HG02970 (cell line): ENCODE results near the gene TTI1.

ENCODE experiments used
- ATAC-seq: cut with Tn5 transposase; IDR thresholded peaks from one replicate; pipeline ENCODE4 v1.9.1; 2021; ENCODE audit warnings: mild to moderate bottlenecking, moderate library complexity, moderate number of reproducible peaks; ENCODE audit not compliant: unreplicated experiment, low FRiP score

The TTI1 gene

DNA sequence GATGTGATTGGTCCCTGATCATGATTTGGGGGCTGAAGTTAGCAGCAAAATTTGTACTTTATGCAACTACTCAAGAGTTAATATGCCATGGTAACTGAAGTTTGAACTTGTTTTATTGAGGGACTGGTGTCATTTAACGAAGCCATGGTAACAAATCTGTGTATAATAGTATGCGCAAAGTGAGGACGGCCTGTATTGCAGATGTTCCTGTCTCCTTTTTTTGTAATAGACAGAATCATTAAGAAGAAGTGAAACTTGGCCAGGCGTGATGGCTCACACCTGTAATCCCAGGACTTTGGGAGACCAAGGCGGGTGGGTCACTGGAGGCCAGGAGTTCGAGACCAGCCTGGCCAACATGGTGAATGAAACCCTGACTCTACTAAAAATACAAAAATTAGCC is 22.6 kb upstream of the TTI1 start:
- ATAC-seq, result no peak

DNA sequence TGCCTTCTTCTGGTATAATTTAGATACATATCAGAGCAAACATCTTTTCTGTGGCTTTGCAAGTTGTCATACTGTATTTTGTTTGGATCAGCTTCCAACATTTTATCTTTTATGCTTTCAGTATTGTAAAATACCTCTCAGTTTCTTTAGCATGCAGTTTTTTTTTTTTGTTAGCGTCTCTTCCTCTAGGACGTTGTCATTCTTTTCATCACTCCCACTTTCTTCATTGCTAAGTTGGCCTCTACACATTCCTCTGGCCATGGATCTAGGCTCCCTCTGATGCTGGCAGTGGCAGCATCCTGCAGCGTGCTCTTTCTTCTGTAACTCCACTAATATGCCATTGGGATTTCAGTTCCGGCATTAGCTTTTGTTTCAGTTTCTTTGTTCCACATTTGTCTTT is 22.0 kb upstream of the TTI1 start:
- no peak for ATAC-seq

DNA sequence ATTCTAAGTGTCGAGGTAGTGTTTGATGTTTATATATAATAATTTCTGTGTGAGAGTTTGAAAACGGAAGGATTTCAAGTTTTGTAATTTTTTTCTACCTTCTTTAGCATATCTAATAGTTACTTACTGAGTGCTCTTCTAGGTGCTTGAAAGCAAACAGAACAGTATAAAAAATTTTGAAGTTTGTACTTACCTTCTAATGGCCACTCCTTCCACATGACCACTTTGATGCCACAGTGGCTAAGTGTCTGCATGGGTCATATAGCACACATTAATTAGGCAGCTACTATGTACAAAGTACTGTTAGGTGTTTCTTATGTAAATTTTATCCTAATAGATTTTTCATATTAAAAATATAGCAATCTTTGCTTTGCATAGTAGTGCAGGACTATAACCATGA is 21.4 kb upstream of the TTI1 start:
- no peak for ATAC-seq

DNA sequence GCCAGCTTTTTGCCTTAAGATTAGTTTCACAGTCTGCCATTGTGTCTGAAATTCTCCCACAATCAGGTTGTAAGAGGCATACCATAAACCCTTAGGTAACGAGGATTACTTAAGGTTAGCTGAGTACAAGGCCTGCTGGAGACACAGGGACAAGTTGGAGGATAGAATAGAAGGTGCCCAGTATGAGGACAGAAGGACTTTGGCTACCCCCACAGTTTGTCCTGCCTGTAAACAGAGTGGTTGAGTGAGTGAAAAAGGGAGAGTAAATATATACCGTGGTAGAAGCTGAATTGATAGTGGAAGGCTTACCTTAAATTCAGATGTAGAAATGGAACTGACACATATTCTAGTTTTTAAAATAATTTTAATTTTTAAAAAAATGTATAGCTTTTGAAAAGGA is 19.6 kb upstream of the TTI1 start:
- ATAC-seq, result no peak

DNA sequence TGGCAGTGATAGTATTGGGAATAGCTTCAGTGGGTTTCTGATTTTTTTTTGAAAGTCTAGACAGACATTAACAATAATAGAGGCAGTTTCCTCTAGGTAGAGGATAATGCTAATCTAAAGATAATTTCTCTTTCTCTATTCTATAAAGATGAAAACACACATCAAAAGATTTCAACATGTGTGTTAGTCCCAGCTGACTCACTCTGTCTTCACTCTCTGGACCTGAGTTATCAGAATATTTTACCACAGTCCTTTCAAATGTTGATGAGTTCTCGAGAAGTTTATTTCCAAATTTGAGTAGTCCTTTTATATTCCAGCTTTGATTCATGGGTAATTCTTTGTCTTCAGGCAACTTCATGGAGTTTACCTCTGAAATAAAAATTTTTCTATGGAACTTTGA is 17.4 kb upstream of the TTI1 start:
- no peak for ATAC-seq

DNA sequence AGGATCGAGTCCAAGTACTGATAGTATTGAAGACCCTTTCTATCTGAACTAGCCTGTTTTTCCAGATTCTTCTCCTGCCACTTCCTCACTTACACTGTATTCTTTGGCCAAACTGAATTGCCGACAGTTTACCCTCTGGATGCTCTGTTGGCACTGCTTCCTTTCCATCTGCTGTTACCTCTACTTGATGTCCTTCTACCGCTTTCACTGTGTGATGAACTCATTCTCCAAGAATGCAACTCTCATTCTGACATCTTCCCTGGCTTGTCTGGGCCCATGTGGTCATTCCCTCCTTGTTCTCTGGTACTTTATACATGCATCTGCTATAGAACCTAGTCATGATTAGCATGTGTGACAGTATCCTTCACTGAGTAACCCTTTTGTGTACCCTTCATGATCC is 16.5 kb upstream of the TTI1 start:
- ATAC-seq, result no peak

DNA sequence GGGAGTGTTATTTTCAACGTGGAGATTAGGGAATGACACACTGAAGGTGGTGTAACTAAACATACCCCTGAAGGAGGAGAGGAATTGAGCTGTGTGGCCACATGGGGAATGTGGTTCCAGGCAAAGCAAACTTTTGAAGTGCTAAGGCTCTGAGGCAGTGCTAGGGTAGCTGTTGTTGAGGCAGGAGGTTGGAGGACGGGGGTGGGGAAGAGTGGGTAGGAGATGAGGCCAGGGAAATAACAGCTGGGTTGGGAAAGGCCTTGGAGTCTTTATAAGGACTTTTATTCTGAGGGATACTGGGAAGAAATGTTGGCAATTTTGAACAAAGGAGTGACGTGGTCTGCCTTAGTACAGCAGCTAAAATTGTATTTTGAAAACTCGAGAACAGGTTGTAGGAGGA is 13.3 kb upstream of the TTI1 start:
- no peak for ATAC-seq

DNA sequence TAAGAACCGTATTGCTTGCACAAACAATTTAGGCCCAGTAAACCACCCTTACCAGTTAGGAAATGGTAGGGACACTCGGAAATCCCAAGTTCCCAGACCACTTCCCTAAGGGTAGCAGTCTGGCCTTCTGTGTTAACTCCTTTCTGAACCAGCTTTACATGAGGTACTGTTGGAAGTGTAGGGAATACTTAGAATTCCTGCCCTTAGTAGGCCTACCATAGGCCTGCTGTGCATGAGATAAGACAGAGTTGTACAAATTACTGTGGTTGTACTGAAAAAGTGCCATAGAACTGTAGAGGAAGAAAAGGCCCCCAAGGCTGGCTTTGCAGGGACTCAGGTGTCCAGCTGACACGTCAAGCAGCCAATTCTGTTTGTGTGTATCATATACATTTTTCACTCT is 11.4 kb upstream of the TTI1 start:
- no peak for ATAC-seq

DNA sequence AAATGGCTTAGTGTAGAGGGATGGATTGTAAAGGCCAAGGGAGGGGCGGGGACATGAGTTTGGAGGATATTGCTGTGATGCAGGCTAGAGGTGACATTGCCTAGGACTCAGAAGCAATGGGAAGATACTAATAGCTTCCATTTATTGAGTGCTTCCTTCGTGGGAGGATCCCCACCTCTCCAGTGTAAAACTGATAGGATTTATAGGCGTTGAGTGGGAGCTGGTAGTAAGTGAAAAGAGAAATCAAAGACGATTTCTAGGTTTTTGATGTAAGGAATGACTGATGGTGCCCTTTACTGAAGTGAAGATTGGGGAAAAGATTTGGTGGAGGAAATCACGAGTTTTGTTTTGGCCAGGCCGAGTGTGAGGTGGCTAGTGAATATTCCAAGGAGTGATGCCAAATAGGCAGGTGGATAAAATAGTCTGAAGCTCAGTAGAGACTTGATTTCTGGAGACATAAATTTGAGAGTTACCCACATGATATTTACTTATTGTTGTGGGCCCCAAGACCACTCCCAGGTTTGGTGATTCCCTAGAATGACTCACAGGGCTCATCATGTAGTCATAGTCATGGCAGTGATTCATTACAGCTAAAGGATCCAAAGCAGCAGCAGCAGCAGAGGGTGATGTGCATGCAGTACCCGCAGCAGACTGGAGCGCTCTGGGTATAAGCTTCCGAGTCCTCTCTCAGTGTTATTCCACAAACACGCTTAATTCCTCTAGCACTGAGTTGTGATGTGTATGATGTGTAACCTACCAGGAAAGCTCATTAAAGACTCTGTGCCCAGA is 10.4 kb upstream of the TTI1 start:
- no peak for ATAC-seq

DNA sequence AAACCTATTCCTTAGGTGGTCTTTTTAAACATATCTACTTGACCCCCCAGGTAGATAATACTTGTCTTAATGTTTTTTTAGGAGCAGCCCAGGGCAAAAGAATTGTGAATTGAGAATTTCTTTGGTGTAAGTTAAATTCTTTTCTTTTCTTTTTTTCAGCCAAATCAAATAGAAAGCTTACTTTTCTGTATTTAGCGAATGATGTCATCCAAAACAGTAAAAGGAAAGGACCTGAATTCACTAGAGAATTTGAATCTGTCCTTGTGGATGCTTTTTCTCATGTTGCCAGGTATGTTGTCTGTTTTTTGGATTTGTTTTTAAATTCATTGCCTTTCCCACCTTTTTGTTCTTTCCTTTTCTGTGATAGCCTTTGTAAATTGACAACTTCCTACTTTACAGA is 7.0 kb upstream of the TTI1 start:
- no peak for ATAC-seq

DNA sequence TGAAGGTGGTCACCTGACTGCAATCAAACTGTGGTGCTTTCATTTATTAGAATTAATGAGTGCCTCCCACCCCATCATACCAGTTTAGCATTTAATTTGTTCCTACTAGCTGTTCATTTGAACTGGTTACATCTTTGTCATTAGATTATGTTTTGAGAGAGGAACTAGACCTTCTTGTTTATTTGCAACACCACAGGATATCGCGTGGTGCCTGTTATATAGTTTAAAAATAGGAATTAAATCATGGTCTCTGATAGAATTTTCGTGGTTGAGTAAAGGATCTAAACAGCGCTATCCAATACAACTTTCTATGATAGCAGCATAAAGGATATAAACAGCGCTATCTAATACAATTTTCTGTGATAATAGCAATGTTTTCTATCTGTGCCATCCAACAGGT is 3.1 kb upstream of the TTI1 start:
- no peak for ATAC-seq

DNA sequence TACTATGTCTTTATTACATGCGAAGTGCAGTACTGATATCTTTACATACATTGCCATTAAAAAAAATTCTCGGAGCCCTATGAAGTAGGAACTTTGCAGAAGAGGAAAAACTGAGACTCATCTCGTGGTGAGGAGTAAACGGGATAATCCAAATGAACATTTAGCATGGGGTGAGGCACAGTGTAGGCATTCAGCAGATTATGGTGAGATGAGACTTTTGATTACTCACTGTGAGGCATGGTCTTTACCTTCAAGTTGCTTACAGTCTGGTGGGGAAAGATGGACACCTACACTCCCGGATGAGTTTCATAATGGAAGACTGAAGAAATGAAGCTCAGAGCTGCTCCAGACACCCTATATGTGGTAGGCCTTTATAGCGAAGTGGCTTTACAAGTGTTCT is 1.7 kb upstream of the TTI1 start:
- ATAC-seq, result no peak

DNA sequence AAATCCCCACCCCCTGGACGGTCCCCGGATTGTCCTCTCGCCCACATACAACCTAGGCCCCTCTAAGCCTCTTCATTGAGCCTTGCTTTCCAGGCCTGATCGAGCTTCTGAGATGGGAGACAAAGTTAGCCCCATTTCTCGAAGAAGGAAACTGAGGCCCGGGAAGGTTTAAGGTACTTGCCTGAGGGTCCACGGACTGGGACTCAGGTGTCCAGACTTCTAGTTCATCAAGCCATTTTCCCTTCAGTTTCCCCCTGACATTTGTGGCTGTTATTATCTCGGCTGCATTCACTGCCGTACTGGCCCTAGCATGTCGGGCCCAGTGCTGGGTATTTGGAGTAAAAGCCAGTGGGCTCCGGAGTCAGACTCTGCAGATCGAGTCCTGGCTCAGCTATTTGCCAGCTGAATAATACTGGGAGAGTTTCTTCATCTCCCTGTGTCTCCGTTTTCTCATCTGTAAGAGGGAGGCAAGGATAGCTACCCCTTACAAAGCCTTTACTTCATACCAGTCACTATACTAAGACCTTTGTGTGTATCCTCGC is 923 bp upstream of the TTI1 start:
- no peak for ATAC-seq

DNA sequence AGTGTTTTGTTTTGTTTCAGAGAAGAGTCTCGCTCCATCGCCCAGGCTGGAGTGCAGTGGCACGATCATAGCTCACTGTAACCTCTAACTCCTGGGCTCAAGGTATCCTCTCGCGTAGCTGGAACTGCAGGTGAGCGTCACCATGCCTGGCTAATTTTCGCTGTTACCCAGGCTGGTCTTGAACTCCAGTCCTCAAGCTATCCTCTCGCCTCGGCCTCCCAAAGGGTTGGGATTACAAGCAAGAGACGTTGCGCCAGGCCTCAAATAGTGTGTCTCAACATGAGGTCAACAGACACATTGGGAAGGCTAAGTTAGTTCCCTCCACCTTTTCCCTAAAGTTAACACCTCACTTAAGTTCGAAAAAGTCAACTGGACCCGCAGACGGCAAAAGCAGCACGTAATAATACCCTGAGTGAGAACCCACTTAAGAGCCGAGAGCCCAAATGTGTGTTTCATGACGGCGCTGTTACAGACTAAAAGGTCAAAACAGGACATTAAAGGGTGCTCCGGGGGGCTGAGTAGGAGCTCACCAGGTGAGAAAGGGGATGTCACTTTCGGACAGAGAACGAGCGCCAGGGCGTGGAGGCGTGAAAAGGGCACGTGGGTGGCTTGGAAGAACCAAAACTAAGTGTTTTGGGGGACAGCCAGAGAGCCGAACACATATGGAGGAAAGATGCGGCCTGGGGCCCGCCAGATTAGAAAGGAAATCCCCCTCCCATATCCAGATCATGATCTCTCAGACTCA is 499 bp downstream of the TTI1 start:
- peak; percentile 48 for ATAC-seq

DNA sequence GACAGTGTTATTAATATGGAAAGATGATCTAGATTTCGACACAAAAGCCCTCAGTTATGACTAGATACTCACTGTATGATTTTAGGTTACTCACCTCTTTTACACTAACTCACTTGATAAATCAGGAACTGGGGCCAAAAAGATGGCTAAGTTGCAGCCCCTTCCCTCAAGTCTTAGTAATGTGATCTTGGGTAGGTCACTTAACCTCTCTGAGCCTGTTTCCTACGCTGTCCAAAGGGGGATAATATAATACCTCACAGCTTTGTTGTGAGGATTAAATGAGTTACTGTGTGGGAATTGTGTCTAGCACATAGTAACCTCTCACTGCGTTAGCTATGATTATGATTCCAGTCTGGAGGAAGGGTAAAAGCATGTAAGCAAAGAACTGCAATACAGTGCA is 1.3 kb downstream of the TTI1 start:
- no peak for ATAC-seq

DNA sequence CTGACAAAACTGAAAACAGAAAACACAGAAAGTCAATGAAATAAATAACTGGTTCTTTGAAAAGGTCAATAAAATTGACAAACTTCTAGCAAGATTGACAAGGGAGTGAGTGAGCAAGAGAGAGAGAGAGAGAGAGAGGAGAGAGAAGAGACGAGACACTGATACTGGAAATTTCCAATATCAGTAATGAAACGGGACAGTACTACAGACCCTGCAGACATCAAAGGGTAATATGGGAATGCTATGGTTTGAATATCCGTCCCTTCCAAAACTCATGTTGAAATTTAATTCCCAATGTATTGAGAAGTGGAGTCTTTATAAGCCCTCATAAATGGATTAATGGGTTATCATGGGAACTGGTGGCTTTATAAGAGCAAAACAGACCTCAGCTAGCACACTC is 3.8 kb downstream of the TTI1 start:
- ATAC-seq, result no peak

DNA sequence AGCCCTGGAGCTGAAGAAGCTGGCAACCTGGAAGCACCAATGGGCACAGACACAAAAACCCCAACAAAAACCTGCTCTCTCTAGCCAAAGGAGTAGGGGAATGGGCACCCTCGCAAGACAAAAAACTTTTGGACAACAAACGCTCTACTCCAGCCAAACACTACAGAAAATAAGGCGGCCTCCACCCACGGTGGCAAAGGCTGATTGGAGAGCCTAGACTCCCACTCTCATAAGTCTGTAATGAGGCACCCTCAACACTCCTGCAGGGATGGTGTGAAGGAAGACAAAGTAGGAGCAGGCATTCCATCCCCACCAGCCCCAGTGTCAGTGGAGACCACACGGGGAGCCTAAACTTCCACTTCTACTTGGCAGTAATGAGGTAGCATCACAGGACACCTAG is 8.8 kb downstream of the TTI1 start:
- ATAC-seq, result no peak

DNA sequence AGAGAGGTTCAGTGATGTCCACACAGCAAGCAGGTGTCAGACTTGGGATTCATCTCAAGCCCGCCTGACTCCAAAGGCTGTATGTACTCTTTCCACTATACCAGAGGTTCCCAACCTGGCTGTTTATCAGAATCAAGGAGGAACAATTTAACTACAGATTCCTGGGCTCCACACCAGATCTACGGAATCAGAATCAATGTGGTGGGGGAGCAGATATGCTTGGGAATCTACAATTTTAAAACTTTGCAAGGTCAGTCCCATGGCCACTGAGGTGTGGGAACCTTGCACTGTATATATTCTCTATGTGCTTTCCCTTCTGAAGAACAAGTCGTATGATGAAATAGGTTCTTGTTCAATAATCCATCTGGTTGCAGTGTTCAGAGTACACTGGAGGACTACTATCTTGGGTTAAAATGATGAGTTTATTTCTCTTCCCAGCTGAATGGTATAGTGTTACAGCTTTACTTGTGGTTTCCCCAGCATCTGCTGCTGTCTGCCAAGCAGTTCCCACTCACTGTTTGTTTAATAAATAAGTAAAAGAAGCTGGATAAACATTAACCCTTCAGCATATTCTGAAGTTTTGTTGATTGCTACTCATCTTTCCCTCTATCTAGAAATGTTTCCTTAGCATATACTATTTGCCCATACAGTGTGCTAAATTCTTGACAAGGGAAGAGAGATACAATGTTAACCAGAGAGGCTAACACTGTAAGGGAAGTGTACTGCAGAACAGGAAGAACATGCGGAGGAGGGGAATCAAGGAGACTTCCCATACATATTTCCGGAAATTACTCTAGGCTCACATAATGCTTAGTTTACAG is 9.9 kb downstream of the TTI1 start:
- ATAC-seq, result no peak

DNA sequence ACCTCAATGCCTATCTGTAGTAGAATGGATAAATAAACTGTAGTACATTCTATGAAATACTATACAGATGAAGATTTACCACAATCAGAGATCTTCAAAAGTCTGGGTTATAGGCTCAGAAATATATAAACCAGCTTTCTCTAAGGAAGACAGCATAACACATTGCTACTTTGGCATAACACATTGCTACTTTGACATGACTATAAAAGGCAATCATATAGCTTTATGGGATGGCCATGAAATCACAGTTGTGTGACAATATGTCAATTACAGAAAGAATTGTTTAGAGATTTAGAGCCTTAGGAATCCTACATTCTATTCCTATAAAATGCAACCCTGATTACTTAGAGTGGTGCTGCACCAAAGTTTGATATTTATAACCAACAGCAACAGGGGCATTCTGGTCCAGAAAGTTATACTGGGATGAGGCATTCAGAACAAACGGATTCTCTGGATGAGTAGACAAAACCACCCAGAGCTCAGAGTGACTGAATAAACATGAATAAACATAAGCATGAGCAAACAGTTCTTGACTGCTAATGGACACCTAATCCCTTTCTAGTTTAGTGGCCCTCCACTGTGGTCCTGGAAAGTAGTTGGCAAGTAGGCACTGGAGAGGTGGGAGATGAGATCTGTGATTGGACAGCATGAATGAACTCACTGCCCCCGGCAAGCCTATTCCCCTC is 12.0 kb downstream of the TTI1 start:
- no peak for ATAC-seq

DNA sequence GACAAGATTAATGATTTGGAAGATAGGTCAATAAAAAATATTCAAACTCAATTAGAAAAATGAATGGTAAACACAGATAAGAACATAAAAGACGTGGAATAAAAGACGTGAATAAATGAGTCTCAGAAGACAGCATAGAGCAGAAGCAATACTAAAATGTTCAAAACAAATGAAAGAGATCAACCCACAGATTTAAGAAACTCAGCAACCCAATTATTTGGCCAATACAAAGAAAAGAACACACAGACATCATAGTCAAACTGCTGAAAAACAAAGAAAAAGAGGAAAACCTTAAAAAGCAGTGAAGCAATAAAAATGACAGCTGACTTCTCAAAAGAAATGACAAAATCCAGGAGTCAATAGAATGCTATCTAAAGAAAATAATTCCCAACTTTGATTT is 14.9 kb downstream of the TTI1 start:
- no peak for ATAC-seq

DNA sequence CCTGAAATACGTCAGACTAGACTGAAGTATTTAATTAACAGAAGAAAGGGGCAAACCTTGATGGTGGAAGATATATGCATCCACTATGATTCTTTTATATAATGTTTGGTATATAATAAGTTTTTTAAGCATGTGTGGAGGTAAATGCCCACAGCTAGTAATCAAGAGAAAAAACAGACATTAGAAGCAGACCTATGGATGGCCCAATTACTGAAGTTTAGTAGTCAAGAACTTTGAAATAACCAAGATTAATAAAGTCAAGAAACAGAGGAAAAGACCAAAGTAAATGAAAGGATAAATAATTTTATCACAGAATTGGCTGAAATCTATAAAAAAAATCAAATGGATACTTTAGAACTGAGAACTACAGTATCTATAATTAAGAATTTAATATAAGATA is 15.3 kb downstream of the TTI1 start:
- ATAC-seq, result no peak
